ENCODE results near the gene CYB5A.

CYB5A gene

DNA sequence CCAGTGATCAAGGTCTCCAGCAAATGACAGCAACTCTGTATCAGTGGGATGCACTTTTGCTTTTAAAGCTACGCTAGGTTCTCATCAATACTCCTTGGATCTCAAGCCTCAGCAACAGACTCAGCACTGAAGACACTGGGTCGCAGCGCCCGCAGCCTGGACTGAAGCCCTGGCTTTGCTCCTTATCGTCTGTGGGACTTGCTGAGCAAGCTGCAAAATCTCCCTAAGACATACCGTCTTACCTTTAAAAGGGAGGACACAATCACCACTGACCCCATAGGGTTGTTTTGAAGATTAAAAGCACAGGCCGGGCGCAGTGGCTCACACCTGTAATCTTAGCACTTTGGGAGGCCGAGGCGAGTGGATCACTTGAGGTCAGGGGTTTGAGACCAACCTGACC is 8.1 kb downstream of the CYB5A start:
- H3K4me3 ChIP-seq (replicated peaks; ENCODE audit: low read depth, low read length), result no peak overlapping the region
- no peak for DNase-seq (ENCODE audit: low read depth)
- TF ChIP-seq, protein P1, sequence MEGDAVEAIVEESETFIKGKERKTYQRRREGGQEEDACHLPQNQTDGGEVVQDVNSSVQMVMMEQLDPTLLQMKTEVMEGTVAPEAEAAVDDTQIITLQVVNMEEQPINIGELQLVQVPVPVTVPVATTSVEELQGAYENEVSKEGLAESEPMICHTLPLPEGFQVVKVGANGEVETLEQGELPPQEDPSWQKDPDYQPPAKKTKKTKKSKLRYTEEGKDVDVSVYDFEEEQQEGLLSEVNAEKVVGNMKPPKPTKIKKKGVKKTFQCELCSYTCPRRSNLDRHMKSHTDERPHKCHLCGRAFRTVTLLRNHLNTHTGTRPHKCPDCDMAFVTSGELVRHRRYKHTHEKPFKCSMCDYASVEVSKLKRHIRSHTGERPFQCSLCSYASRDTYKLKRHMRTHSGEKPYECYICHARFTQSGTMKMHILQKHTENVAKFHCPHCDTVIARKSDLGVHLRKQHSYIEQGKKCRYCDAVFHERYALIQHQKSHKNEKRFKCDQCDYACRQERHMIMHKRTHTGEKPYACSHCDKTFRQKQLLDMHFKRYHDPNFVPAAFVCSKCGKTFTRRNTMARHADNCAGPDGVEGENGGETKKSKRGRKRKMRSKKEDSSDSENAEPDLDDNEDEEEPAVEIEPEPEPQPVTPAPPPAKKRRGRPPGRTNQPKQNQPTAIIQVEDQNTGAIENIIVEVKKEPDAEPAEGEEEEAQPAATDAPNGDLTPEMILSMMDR (IDR thresholded peaks at IDR 0.05; ENCODE audit: low read length, missing control alignments), result no peak

DNA sequence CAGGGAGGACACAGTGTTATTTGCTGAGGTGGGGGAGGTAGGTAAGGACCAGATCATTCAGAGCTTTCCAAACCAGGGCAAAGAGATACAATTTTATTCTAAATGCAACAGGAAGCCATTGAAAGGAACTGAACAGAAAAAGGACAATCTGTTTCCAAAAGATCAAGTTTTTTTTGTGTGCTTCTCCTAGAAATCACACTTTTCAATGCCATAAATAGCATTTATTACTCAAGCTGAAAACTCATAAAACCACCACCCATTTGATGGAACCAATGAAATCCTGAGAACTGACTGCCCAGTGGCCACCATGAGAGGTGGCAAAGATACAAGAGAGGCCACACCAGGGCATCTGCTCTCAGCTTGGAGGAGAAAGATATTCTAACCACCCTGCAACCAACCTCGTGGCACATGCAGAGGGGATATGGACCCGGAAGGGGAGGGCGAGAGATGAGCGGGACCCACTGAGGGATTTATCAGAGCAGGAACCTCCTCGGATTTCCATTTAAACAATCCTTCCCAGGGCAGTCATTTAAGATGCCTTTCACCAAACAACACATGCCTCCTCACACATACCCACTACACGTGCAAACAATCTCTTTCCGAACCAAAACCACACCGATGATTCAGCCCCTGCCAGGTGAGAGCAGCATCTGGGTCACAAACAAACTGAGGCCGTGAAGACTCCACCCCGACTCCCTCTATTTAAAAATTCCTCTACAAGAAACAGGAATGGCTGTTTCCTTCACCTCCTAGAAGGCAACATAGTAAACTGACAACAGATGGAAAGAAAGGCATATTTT is 8.8 kb downstream of the CYB5A start:
- TF ChIP-seq, protein P1 (IDR thresholded peaks at IDR 0.05; ENCODE audit: low read length, missing control alignments), result no peak
- no peak for DNase-seq (ENCODE audit: low read depth)
- no peak overlapping the region for H3K4me3 ChIP-seq (replicated peaks; ENCODE audit: low read depth, low read length)

DNA sequence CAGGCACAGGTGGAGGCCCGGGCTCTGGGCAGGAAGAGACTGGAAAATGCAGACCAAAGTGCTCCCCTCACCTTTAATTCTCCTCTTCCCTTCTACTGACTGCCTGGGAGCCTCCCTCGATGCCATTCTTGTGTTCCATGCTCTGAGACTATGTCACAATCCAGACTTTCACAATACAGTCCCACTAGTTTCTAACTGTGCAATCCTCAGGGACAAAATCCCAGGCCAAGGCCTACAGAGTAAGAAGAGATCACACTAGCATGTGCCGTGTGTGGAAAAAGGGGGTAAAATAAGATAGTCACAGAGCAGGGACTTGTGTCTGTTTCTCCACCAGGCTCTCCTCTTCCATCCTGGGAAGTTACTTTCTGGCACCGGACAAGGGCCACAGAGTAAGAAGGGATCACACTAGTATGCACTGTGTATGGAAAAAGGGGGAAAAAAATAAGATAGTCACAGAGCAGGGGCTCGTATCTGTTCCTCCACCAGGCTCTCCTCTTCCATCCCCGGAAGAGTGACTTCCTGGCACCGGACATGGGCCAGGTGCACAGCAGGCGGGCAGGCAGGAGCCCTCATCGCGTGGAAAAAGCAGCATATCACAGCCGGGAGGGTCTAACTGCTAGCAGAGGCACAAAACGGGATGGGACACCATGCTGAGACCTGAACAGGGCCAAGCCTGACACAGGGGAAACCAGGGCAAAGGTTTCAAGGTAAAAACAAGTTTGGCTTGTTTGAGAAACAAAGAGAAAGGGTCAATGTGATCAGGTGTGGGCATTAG is 9.6 kb downstream of the CYB5A start:
- DNase-seq (ENCODE audit: low read depth), result peak; percentile 69
- TF ChIP-seq, protein P1 (IDR thresholded peaks at IDR 0.05; ENCODE audit: low read length, missing control alignments), result no peak
- no peak overlapping the region for H3K4me3 ChIP-seq (replicated peaks; ENCODE audit: low read depth, low read length)

DNA sequence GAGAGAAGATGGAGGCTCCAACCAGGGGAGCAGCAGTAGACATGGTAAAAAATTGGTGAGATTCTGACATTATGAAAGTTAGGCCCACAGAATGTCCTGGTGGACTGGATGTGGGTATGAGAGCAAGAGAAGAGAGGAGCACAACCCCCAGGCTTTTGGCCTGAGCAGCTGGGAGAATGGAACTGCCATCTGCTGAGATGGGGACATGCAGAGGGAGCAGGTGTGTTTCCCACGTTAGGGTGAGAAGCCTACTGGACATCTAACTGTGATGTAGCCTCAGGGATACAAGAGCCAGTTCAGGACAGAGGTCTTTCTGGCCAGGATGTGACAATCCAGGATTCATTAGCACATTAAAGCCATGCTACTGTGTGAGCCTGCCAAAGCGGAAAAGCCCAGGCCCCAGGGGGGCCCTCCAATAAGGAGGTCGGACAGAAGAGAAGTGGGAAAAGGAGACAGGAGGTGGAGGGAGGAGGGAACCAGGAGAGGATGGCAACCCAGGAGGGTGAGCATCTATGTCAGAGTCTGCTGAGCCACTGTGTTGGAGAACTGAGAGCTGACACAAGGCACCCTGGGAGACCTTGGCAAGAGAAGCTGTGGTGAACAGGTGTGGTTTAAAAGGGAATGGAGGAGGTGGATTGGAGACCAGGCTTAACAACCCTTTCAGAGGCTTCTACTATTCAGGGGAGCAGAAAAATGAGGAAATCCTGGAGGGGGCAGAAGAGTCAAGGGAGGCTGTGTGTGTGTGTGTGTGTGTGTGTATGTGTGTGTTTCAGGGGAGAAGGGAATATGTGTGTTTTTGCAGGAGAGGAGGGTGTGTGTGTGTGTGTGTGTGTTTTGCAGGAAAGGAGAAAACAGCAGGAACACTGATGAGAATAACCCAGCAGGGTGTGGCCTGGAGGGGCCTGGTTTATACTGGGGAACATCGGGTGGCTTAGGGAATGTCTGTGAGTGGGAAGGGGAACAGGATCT is 10.5 kb downstream of the CYB5A start:
- DNase-seq (ENCODE audit: low read depth), result no peak
- H3K4me3 ChIP-seq (replicated peaks; ENCODE audit: low read depth, low read length), result no peak overlapping the region
- TF ChIP-seq, protein P1 (IDR thresholded peaks at IDR 0.05; ENCODE audit: low read length, missing control alignments), result no peak

DNA sequence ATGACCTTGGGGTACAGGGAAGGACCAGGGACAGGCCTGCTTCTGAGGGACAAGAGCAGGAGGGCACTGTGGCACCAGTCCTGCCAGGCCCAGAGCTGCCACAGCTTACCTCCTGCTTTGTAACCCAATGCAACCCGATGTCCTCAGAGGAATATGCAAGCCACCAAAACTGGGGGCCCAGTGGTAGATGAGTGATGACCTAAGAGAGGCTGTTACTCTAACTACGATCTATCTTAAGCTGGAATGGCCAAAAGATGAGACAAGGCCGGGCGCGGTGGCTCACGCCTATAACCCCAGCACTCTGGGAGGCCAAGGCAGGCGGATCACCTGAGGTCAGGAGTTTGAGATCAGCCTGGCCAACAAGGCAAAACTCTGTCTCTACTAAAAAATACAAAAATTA is 12.8 kb downstream of the CYB5A start:
- H3K4me3 ChIP-seq (replicated peaks; ENCODE audit: low read depth, low read length), result no peak overlapping the region
- DNase-seq (ENCODE audit: low read depth), result no peak
- TF ChIP-seq, protein P1 (IDR thresholded peaks at IDR 0.05; ENCODE audit: low read length, missing control alignments), result no peak

DNA sequence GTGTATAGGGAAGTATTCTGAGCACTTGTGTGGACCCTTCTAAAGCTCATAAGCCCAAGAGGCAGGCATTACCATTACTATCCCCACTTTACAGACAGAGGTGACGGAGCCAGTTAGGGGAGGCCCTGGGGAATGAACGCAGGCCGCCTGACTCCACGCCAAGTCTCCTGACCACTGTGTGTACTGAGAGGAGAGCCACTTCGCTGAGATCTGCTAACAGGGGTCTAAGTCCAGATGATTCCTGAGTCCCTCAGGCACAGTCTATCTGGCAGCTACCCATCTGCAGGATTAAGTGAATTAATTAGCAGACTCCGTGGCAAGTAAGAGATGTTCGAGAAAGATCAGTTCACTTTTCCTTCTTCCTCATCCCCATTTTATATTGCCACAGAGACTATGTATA is 13.7 kb downstream of the CYB5A start:
- TF ChIP-seq, protein P1 (IDR thresholded peaks at IDR 0.05; ENCODE audit: low read length, missing control alignments), result no peak
- DNase-seq (ENCODE audit: low read depth), result no peak
- H3K4me3 ChIP-seq (replicated peaks; ENCODE audit: low read depth, low read length), result no peak overlapping the region

Measured in fibroblast of pulmonary artery (primary cell).